HCT116 (cell line): ENCODE data around the gene SYTL3. TPM values are rescaled to one million over a fixed set of nuclear protein-coding genes. Genes with fewer than 3 reads are reported as not detected.
"Not testable (repeated sequence)": the region's sequence is repeated elsewhere in the genome, so short reads cannot be mapped to it uniquely, and the experiment has no call there.

ENCODE experiments used
- ATAC-seq: fragments of 200-7000 bp; cut with Tn5 transposase; 2 replicates; pipeline ENCODE4 v1.9.1; 2020; ENCODE audit warnings: mild to moderate bottlenecking, moderate library complexity
- BruUV-seq: library from RNA; stranded (reverse); fragments of 400-500 nt; replicated peaks from 2 replicates; lab custom pipeline; 2021; lab: Mats Ljungman, UMichigan
- CTCF ChIA-PET: fragments of 300-600 bp; sonication (Branson Sonifier 250); formaldehyde crosslinking; loops from one replicate; lab custom pipeline; 2021; ENCODE audit warnings: antibody characterized with exemption; lab: Charles Lee
- POLR2A ChIA-PET: fragments of 300-600, 350-600 bp; sonication (Branson Sonifier 250); formaldehyde crosslinking; loops from one replicate; lab custom pipeline; 2021; ENCODE audit warnings: antibody characterized with exemption; lab: Charles Lee
- RAD21 ChIA-PET, 2 experiments: fragments of 300-600 bp; sonication (Branson Sonifier 250); formaldehyde crosslinking; loops; one replicate each; lab custom pipeline; 2023; ENCODE audit warnings: low total read pairs in 2 of 2; ENCODE audit not compliant: uncharacterized antibody in 2 of 2, unreplicated experiment in 2 of 2, low non-redundant PET in 1 of 2; lab: Charles Lee
- DNase-seq: peaks from one replicate; pipeline ENCODE4 v3.0.0-alpha.2; 2010; ENCODE audit warnings: low read depth, low spot score
- H2AFZ ChIP-seq: fragments of 200-600 bp; shearing (Covaris generic), sonication (generic); 2 replicates; pipeline ENCODE4 v1.6.1; 2017; ENCODE audit warnings: low read depth, mixed run types, mixed read lengths, antibody characterized with exemption, low read length; ENCODE audit not compliant: poor library complexity, severe bottlenecking
- H3K27ac ChIP-seq: 2 replicates; pipeline ENCODE4 v1.5.1; 2012; ENCODE audit warnings: low read depth, low read length
- H3K27me3 ChIP-seq: fragments of 200-600 bp; sonication (generic); 2 replicates; pipeline ENCODE4 v1.6.1; 2016; ENCODE audit warnings: mixed run types, low read length, mixed read lengths; ENCODE audit not compliant: insufficient read depth
- H3K36me3 ChIP-seq, 2 experiments: fragments of 200-500 bp in 1 of 2; fragments of 200-600 bp in 1 of 2; sonication (Bioruptor generic) in 1 of 2; sonication (generic) in 1 of 2; 2 replicates each; pipeline versions ENCODE4 v1.5.1 to v1.6.1; 2014 to 2016; ENCODE audit warnings: low read length in 2 of 2, inconsistent platforms in 1 of 2, mixed read lengths in 1 of 2, mixed run types in 1 of 2; ENCODE audit not compliant: insufficient read depth in 2 of 2, control insufficient read depth in 1 of 2
- H3K4me1 ChIP-seq, 2 experiments: fragments of 200-600 bp in 1 of 2; sonication (generic) in 1 of 2; 2 replicates each; pipeline versions ENCODE4 v1.5.1 to v1.6.1; 2012 to 2017; ENCODE audit warnings: low read length in 2 of 2, inconsistent platforms in 1 of 2, mild to moderate bottlenecking in 1 of 2, mixed read lengths in 1 of 2, mixed run types in 1 of 2, moderate library complexity in 1 of 2; ENCODE audit not compliant: insufficient read depth in 2 of 2, control insufficient read depth in 1 of 2
- H3K4me2 ChIP-seq: fragments of 200-600 bp; sonication (generic); 2 replicates; pipeline ENCODE4 v1.6.1; 2017; ENCODE audit warnings: mixed run types, low read length, mixed read lengths
- H3K4me3 ChIP-seq, 2 experiments: fragments of 200-600 bp in 1 of 2; sonication (generic) in 1 of 2; replicated peaks in 1 of 2; 2 replicates each; pipeline ENCODE4 v1.5.1; 2011 to 2016; ENCODE audit warnings: low read length in 2 of 2, control low read depth in 1 of 2, low read depth in 1 of 2, mild to moderate bottlenecking in 1 of 2, mixed read lengths in 1 of 2, mixed run types in 1 of 2
- H3K79me2 ChIP-seq: fragments of 200-600 bp; sonication (generic); 2 replicates; pipeline ENCODE4 v1.6.1; 2017; ENCODE audit warnings: mild to moderate bottlenecking, mixed run types, low read length, moderate library complexity, mixed read lengths; ENCODE audit not compliant: insufficient read depth
- H3K9ac ChIP-seq: fragments of 200-600 bp; sonication (generic); 2 replicates; pipeline ENCODE4 v1.6.1; 2016; ENCODE audit warnings: low read length, mixed read lengths
- H3K9me2 ChIP-seq: fragments of 200-600 bp; sonication (generic), shearing (Covaris generic); 2 replicates; pipeline ENCODE4 v1.6.1; 2017; ENCODE audit warnings: mixed run types, mild to moderate bottlenecking, moderate library complexity; ENCODE audit not compliant: insufficient read depth
- H3K9me3 ChIP-seq, 2 experiments: fragments of 200-500 bp in 1 of 2; fragments of 200-600 bp in 1 of 2; sonication (Bioruptor generic) in 1 of 2; sonication (generic) in 1 of 2; 2 replicates each; pipeline ENCODE4 v1.6.1; 2014 to 2017; ENCODE audit warnings: low read length in 2 of 2, mixed read lengths in 2 of 2, inconsistent platforms in 1 of 2, low read depth in 1 of 2, mild to moderate bottlenecking in 1 of 2, mixed run types in 1 of 2, moderate library complexity in 1 of 2; ENCODE audit not compliant: control insufficient read depth in 1 of 2, insufficient read depth in 1 of 2
- H4K20me1 ChIP-seq: fragments of 200-600 bp; sonication (generic), shearing (Covaris generic); 2 replicates; pipeline ENCODE4 v1.6.1; 2017; ENCODE audit warnings: mixed run types, mild to moderate bottlenecking, moderate library complexity; ENCODE audit not compliant: insufficient read depth
- CBX3 ChIP-seq: IDR thresholded peaks from 2 replicates; pipeline ENCODE4 v1.6.1; 2012; ENCODE audit warnings: low read depth
- EZH2 ChIP-seq: fragments of 200-600 bp; sonication (generic); IDR thresholded peaks from 2 replicates; pipeline ENCODE4 v1.6.1; 2017; ENCODE audit warnings: antibody characterized with exemption, mixed run types
- EZH2phosphoT487 ChIP-seq: fragments of 200-600 bp; IDR thresholded peaks from 2 replicates; pipeline ENCODE4 v1.6.1; 2018; ENCODE audit warnings: antibody characterized with exemption, borderline replicate concordance
- FOSL1 ChIP-seq: IDR thresholded peaks from 2 replicates; pipeline ENCODE4 v1.6.1; 2012; ENCODE audit warnings: low read depth
- JUND ChIP-seq: IDR thresholded peaks from 2 replicates; pipeline ENCODE4 v1.6.1; 2012
- MAX ChIP-seq: IDR thresholded peaks from 2 replicates; pipeline ENCODE4 v1.6.1; 2012
- POLR2AphosphoS5 ChIP-seq: IDR thresholded peaks from 2 replicates; pipeline ENCODE4 v1.6.1; 2011; ENCODE audit warnings: mild to moderate bottlenecking, low read depth, low read length, moderate library complexity
- REST ChIP-seq: IDR thresholded peaks from 2 replicates; pipeline ENCODE4 v1.6.1; 2012; ENCODE audit warnings: low read depth
- SIN3A ChIP-seq: IDR thresholded peaks from 2 replicates; pipeline ENCODE4 v1.6.1; 2012; ENCODE audit warnings: low read depth
- TCF7L2 ChIP-seq: IDR thresholded peaks from 2 replicates; pipeline ENCODE4 v1.7.0; 2011; ENCODE audit warnings: borderline replicate concordance, inconsistent platforms; ENCODE audit not compliant: insufficient read depth, insufficient read length; ENCODE audit errors: extremely low read depth
- ZFX ChIP-seq: fragments of 450-650 bp; IDR thresholded peaks from 2 replicates; pipeline ENCODE4 v1.6.1; 2017
- ZNF274 ChIP-seq: fragments of 200-500 bp; sonication (Bioruptor generic); IDR thresholded peaks from 2 replicates; pipeline ENCODE4 v1.6.1; 2014; ENCODE audit warnings: mild to moderate bottlenecking, low read depth, low read length, inconsistent platforms
- intact Hi-C: fragments of 100-400 bp; cut with micrococcal nuclease; formaldehyde crosslinking; loops from 2 replicates; pipeline ENCODE4 v1.10.0; 2022
- total RNA-seq: library from RNA; stranded (reverse); gene quantifications from one replicate; pipeline ENCODE4 v1.2.1, GENCODE V29; 2021; ENCODE audit not compliant: unreplicated experiment

The SYTL3 gene
- total RNA-seq, 1 experiment from 2014 or later: 55.3 TPM

GRCh38 chr6:158701268-158701667, 51.4 kb downstream of the SYTL3 start:
- H4K20me1 ChIP-seq, H3K27me3 ChIP-seq, H2AFZ ChIP-seq, BruUV-seq, RAD21 ChIA-PET, H3K9me3 ChIP-seq, H3K4me3 ChIP-seq, DNase-seq, H3K36me3 ChIP-seq, H3K9me2 ChIP-seq, ATAC-seq: not testable (repeated sequence)
- peak overlapping the region; percentile 36 for H3K9ac ChIP-seq
- ChIA-PET POLR2A (interaction anchor here (0.7 to 1.1 kb wide), 2 partner anchors 168 to 169 kb away, joined by 3 to 5 read pairs; no protein-coding TSS in a partner anchor), CTCF (interaction anchor here (0.8 to 3.2 kb wide), 5 partner anchors 8 to 41 kb away, joined by 3 to 16 read pairs (median 5); no protein-coding TSS in a partner anchor)
- H3K4me1 ChIP-seq: peaks cover 53 to 74% of the 10 kb centered on the region in 2 experiments
- H3K27ac ChIP-seq: peak overlapping the region; percentile 41; the same call in 1 of the 2 replicates
- H3K4me2 ChIP-seq: 0 out of 2 replicates have a peak overlapping the region, but pooled peaks have one; percentile 11
- peaks cover 19% of the 10 kb centered on the region; the same call in 1 of the 2 replicates for H3K79me2 ChIP-seq
- intact Hi-C loops: loop anchor here (10.0 kb wide), 1 partner anchor 304 kb away; the partner anchor contains the start of gene RSPH3

- Histone ChIP-seq H3K9ac (peak overlapping the region; percentile 82), H3K9me2 (no peaks in the 10 kb centered on the region), H3K79me2 (peaks cover 36% of the 10 kb centered on the region), H4K20me1 (no peaks in the 10 kb centered on the region), H3K9me3 (no peaks in the 10 kb centered on the region), H3K4me3 (no peak overlapping the region), H2AFZ (no peak overlapping the region), H3K27me3 (no peaks in the 10 kb centered on the region), H3K4me2 (peak overlapping the region; percentile 27; the same call in 1 of the 2 replicates), H3K4me1 (peaks cover 56 to 77% of the 10 kb centered on the region in 2 experiments), H3K27ac (peak overlapping the region; percentile 92), H3K36me3 (no peaks in the 10 kb centered on the region)
- intact Hi-C loops: loop anchor here (10.0 kb wide), 1 partner anchor 302 kb away; the partner anchor contains the start of gene RSPH3
- ChIA-PET RAD21 (interaction anchor here (0.7 to 0.8 kb wide), 2 partner anchors 17 to 269 kb away, joined by 3 read pairs; no protein-coding TSS in a partner anchor), CTCF (interaction anchor here (0.7 to 2.0 kb wide), 10 partner anchors 12 to 431 kb away, joined by 3 to 23 read pairs (median 4); no protein-coding TSS in a partner anchor), POLR2A (interaction anchor here (1.1 to 1.5 kb wide), 2 partner anchors 12 to 15 kb away, joined by 3 to 4 read pairs; no protein-coding TSS in a partner anchor)
- no peak for ATAC-seq
- no peak for DNase-seq
- BruUV-seq: no TSS peak
- TF ChIP-seq EZH2phosphoT487: no peak
- no peak for TF ChIP-seq EZH2
- TF ChIP-seq ZNF274: no peak
- no peak; the same call in 1 of the 2 replicates for TF ChIP-seq POLR2AphosphoS5
- TF ChIP-seq SIN3A: no peak
- no peak for TF ChIP-seq FOSL1
- no peak for TF ChIP-seq CBX3
- no peak for TF ChIP-seq REST
- no peak for TF ChIP-seq JUND
- no peak for TF ChIP-seq TCF7L2
- TF ChIP-seq ZFX: no peak
- TF ChIP-seq MAX: no peak
These were observed 53.4 kb downstream of the SYTL3 start for GRCh38 chr6:158703111-158703836.
